CD4-positive, alpha-beta T cell treated with Interleukin-4 for 4 hours (primary cell): ENCODE results near the gene KRT2.

Source experiments
- DNase-seq: peaks from one replicate; pipeline ENCODE4 v3.0.0-alpha.2; 2020

Gene KRT2

DNA sequence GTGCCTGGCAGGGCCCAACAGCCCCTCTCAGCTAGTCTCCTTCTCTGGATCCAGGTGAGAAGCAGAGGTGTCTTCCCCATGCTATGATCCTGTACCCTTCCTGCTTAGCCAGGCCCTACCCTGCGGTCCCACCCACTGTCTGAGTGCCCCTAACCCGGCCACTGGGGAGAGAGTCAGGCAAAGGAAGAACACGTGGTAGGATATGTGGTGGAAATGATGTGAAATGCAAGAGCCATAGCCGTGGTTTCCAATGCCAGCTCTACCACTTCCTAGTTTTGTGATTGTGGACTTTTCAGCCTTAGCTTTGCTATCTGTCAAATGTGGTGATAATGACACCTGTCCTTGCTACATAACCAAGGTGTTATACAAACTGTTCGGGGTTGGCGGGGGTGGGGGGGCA is 15.8 kb downstream of the KRT2 start:
- DNase-seq = no peak

DNA sequence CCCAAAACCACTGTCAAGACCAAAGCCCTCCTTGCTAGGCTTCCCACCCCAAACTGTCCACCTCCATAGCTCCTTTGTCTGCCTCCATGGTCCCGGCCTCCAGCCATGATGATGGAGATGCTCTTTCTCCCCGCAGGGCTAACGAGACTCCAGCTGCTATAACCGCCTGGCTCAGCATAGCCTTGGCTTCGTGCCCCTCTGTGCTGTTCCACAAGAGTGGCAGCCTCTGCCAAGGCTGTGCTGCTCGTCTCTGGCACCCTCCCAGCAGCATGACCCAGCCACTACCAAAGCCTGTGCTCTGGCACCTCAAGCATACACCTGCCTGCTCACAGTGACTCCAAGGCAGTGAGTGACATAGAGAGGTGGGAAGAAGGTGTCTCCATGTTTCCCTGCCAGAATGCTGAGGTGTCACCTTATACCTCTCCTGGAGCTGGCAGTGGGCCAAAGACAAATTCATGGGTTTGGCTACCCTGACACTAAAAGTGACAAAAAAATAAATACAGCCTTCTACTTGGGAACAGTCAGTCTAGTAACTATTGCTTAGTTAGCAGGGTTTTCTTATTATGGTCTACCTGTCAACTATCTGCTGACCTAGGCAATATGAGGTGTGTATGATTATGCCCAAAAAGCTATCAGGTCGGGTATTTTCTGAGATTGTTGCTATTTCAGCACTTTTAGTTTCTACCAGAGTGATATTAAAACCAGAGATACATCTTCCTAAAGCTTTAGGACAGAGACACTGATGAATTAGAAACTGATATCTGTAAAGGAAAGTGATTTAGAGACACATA is 17.6 kb downstream of the KRT2 start:
- no peak for DNase-seq

DNA sequence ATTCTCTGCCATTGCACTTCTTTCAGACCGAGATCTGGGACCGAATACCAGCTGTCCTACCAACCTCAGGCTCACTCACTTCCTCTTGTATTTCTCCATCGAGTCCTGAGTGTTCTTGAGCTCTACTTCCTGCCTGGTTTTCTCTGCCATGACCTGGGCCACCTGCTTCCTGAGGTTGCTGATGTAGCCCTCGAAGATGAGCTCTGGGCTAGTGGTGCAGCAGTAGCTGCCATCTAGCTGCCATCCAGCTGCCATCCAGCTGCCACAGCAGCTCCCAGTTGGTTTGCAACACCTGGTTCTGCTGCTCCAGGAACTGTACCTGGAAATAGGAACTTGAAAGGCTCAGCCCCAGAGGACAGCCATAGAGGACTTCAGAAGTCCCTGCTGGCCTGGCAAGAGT is 18.6 kb downstream of the KRT2 start:
- DNase-seq = no peak

DNA sequence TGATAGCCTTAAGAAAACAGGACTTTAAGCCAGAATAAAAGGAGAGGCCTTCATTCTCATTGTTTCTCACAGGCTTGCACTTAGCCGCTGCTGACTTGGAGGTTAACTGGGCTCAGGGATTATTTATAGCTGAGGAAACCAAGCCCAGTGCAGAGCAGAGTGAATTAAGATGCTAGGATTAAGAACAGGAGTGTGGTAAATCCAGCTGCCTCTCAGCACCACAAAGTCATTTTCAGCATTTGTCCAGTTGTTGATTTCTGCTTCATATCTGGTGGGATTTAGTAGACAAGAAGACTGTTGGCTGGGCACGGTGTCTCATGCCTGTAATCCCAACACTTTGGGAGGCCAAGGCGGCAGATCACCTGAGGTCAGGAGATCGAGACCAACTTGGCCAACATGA is 19.4 kb downstream of the KRT2 start:
- no peak for DNase-seq

DNA sequence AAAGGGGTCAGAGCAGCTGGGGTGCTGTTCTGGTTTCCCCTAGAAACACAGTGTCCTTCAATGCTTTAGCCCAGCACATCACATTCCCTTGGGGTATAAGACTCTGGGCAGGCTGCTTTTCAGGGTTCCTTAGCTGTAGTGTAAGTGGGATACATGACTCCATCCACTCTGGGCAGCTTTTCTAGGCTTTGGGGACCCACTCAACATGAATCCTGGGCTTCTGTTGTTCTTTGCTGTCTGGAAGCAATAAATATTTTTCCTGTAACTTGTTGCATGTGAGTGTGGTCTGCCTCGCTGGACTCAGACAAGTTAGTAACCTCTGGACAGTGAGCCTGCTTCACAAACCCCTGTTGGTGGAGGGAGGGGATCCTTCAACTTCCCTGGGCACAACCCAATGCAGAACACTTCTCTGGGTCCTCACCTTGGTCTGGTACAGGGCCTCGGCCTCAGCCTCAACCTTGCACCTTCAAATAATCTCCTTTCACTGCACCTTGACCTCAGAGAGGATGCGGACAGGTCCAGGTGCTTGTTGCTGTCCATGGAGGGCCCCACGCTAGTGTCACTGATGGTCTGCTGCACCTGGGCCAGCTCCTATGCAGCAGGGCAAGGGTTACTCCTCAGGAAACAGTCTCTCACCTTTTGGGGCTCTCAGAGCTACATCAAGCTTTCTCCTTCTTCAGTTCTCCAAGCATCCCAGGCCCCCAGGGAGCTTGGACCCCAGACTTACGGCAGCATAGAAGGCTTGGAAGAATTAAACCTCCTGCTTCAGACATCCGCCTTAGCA is 20.1 kb downstream of the KRT2 start:
- DNase-seq = no peak

DNA sequence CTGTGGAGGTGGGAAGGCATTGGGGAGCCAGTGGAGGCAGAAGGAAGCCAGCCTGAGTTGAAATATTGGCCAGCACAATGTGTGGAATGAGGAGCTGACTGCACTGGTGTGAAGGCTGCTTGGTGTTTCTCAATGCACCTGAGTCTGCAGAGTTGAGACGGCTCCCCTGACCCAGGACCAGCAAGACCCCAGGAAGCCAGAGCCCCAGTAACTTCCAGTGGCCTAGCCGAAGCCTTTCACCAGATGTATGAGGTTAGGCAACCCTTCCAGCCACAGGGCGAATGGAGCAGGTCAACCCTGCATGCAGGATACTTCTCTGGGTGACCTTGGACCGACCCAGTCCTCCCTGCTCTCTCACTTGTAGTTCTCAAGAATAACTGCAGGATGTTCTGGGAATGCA is 20.7 kb downstream of the KRT2 start:
- DNase-seq = no peak

DNA sequence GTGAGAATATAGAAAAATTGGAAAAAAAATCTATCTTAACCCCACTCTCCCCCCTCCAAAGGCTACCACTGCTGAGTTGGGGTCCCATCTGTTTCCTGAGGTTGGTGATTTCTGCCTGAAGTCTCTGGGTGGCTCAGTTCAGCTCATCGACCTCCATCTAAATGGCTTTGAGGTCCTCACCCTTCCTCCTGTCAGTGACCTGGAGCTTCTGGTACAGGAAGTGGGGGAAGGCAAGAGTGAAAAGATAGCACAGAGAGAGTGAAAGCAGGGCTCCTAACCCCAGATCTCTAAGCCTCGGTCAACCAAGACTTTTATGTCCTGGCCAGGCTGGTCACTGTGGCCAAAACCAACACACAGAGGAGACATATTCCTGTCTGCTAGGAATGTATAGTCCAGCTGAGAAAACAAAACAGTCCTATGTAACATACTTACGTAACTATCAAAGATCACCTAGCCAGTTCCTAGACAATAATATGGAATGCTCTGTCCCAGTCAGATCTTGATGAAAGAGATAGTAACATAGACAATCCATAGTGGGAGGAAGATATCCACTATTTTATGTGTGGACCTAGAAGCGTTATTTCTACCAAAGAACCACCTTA is 21.3 kb downstream of the KRT2 start:
- DNase-seq = no peak

DNA sequence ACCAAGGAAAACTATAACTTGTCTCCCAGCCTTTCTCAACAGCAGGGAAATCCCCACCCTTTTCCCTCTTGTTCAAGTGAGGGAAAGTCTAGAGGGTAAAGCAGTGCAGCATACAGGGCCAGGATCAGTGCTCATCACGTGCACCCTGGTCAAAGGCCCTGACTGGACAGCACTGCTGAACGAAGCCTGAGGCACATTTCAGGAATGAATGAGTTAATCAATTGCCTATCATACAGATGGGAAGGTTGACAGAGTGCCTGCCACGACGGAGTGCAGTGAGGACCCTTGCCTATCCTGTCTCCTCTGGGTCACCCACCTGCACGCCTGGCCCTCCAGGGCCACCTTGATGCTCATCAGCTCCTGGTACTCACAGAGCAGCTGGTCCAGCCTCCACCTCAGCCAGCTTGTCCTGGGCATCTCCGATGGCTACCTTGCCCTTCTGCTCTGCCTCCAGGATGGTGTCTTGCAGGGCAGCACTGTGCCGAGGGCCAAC is 22.0 kb downstream of the KRT2 start:
- no peak for DNase-seq

DNA sequence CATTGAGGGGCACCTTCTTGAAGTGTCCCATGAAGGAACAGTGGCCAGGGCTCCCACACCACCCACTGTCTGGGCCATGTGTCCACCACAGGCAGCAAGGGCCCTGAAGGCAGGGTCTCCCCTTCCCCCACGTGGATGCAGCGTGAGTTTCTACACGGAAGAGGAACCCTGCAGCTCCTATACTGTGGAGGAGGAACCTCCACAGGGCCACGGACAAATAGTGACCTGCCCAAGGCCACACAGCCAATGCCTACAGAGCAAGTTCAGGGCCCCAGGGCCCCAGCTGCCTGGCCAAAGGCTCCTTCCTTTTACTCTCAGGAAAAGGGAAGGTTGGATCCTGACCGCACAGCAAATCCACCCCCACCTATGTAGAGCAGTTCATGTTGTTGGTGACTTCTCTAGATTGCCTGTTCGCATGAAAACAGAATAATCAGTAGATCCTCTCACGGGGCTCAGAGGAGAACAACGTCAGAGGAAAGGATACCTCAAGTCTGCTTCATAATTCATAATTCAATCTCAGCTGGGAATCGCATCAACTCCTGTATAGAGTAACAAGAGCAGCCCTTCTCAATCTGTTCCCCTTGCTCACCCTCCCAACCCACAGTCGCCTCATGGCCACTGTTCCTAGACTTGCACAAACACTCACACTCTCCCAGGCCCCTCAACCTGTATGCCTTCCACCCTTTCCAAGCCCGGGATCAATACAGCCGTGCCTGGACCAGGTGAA is 22.6 kb downstream of the KRT2 start:
- DNase-seq = no peak

DNA sequence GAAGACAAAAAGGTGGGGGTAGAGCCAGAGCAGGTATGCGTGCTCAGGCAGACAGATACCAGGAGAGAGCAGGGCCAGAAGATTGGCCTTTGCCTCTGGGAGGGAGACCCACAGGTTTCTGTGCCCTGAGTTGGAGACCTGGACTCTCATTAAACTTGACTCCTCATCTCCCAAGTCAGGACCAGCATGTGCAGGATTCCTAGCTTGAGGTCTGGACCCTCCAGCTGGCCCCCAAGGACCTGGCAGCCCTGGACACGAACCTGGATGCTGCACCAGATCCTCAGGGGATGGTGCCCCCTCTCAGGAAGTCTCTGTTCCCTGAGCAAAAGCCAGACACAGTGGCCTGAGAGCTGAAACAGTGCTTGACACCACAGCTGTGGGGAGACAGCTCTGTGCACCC is 23.2 kb downstream of the KRT2 start:
- no peak for DNase-seq

DNA sequence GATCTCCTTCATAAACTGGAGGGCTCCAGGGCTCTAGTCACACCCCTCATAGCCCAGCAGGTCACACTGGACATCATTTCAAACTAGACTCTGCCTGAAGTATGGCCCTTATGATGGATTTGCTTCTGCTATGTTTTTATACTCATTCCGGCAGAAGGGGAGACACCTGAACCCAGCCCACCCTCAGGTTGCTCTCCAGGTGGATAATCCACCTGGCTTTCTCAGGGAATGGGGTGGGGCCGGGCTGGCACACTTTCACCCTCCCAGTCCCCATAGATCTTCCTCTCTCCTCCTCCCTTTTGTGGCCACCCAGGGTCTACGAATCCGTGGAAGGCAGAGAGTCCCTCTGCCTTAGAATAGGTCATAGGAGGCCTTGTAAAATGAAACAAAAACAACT is 23.9 kb downstream of the KRT2 start:
- DNase-seq = no peak

DNA sequence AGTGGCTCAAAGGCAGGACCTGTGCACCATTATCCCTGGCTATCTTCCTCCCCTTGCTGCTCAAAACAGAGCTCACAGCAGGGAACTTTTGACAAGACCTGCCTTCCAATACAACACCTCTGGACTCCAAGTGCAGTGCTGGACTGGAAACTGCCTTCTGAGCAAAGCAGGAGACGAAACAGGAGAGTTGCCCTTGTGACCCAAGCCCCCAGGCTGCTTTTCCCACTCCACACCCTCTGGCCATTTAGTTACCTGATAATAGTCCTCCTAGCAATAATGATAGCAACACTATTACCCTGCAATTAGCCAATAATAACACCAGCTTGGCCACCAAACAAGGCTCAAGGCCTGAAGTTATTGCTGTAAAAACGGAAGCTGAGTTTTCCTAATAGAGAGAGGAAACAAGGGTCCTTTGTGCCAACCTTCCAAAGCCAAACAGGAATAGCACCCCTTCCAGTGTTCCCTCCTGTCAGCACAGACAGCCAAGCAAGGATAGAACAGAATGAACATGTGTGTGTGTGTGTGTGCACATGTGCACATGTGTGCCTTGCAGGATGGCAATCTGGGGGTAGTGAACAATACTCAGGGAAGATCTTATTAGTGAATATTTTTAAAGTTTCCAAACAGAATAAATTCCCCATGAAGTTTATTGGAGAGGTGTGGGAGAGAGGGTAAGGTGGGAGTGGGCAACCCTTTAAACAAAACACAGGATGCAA is 24.5 kb downstream of the KRT2 start:
- DNase-seq = no peak

DNA sequence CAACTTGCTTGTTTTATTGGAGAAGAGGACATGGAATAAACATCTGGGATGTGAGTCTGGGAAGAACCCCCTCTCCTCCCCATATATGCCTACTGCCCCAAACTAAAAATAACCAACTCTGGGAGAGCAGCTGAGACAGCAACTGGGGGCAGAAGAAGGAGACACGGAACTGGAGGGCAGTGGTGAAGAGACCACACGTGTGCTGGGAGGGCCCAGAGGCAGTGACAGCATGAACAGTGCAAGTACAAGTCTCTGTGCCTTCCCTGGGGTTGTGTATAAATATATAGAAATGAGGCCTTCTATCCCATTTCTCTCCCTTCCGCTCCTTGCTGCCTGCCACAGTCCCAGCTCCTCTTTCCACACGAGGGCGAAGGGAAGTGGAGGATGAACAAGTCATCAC is 29.7 kb downstream of the KRT2 start:
- no peak for DNase-seq

DNA sequence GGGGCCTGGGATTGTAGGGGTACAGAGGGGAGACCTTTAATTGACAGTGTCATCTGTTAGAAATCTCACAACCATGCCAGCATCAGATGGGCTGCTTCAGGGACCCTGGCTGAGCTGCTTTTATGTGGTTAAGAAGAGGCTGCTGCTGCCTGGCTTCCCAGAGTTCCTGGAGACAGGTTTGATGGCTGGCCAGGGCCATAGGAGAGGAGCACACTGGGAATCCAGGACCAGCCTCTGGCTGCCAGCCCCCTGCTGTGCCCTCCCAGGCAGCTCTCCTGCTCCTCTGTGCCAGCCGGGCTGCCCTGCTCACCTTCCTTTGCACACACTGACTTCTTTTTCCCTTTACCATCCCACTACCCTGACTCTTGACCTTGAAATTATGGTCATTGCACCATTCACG is 33.1 kb downstream of the KRT2 start:
- no peak for DNase-seq

DNA sequence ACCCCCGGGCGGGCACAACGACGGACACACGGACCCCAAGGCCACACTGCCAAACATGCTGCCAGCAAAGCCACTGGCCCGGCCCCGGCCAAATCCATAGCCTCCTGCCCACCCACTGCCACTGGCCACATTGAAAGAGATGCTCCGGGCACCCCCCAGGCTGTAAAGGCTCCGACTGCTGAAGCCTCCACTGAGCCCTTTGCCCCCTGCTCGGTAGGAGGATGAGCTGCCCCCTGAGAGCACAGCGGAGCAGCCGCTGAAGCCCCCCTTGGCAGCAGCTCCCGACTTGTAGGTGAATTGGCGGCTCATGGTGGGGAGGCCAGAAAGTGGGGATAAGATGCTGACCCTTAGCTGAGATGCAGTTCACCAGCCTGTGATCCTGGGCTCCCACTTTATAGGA is 33.8 kb downstream of the KRT2 start, which contains the start of gene KRT73:
Gene KRT73, minus strand, starts transcription at position 344 of the 400 bp plus-strand sequence. Its CDS starts 35 bp downstream, at position 309.
- no peak for DNase-seq

DNA sequence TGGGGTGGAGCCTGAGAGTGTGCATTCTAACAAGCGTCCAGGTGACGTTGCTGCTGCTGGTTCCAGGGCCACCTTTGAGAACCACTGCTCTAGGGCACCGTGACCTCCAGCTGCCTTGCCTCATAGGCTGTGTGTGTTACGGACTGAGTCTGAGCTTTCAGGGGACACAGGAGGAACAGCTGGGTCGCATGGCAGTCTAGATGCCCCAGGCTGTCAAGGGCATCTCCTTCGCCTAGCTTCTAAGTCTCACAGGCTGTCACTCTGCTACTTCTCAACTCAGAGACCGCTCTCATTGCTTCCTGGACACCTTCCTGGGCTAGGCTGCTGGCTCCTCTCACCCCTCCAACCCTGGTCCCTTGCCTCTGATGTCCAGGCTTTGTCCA is 34.6 kb downstream of the KRT2 start:
- DNase-seq = no peak

DNA sequence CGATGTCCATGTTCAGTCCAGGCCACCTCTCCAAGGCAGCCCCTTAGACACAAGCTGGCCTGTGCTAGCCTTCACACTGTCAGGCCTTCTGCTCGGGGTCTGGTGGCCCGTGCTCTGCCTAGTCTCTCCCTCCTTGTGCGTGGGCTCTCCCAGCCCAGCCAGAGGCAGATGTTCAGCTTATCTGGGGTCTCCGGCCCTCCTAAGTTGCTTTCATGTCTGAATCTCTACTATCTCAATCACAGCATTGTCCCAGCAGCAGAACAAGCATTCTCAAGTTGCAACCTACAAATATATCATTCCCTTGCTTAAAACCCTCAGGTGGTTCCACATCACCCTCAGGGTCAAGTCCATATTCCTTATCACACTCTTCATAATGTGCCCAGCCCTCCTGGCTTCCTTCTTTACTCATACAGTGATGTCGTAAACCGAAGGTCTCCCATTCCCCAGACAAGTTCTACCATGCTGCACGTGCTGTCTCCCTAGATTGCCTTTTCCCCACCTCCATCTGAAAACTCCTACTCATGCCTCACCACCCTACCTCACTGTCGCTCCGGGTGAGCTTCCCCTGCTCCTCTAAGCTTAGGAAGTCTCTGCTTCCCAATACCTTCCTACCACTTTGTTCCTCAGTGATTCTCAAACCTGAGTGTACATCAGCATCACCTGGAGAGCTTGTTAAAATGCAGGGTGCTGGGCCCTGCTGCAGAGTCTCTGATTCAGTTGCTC is 35.2 kb downstream of the KRT2 start:
- no peak for DNase-seq

DNA sequence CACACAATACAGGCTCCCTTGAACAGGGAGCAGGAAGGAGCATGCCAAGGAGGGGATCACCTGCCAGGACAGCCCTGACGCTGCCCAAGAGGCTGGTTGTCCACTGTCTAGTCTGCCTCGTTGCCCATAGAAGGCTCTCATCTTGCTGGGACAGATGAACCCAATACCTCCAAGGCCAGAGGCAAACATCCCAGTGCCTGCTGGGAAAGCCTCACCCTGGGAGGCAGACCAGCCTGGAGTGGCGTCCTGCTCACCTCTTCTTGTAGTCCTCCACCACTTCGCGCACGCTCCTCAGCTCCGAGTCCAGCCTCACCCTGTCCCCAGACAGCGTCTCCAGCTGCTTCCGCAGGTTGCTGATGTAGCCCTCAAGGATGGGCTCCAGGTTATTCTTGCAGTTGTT is 36.1 kb downstream of the KRT2 start:
- no peak for DNase-seq

DNA sequence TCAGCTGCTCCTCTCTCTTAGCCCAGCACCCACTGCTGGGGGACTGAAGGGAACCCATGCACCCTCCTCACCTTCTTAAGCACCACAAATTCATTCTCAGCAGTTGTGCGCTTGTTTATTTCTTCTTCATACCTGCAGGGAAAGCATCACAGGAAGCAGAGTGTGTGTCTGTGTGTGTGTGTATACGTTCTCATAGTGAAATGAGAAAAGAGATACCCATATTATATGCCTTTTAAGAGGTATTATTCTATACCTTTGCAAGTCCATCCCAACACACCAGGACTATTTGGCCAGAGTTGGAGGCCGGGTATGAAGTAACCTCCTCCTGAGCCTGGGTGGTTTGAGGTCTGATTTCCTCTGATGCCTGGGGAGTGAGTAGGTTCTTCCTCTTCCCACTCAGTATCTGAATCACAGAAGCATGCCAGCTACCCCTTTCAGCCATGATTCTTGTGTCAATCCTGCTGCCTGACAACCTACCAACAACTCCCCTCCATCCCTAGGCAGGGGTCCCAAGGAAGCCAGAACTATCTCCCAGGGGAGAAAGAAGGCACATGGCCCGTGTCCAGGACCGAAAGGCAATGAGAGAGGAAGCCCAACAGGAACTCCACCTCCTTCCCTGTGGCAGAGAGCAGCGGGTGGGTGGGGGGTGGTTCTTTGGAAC is 36.7 kb downstream of the KRT2 start:
- DNase-seq = no peak

DNA sequence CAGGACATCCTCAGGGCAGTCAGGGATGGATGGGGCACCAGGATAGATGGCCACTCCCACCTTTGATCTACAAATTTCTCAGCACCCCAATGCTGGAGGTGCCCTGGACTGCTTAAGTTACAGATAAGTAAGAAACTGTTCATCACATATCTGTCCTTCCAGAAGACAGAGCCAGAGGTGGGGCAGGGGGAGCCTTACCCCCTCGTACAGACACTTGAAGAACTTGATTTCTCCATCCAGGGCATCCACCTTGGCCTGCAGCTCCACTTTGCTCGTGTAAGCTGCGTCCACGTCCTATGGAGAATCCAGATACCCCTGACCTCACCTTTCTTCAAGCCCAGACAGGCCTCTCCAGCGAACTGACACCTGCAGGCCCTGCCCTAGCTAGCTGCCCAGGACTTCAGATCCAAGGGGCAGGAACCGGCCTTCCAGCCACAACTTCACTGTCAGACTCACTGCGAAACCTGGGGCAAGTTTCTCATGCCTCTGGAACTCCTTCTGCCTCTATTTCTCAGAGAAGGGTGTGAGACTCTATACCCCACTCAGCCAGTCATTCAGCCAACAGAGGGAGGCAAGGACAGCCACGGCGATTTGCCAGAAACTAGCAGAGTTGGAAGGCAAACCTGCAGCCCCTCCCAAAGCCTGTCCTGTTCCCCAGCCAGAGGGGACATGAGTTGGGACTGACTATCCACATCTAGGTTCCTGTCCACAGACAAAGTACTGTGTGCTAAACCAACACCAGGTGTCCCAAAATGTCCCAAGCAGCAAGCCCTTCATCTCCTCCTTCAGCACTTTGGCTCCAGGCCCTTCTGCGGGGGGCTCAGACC is 37.4 kb downstream of the KRT2 start:
- DNase-seq = no peak
